Immature natural killer cell (primary cell): ENCODE measurements around the gene SLC25A22. TPM values are rescaled to one million over a fixed set of nuclear protein-coding genes. Genes with fewer than 3 reads are reported as not detected.

Experiments
- DNase-seq, 3 donors: peaks; one replicate each; pipeline ENCODE4 v3.0.0; 2022; ENCODE audit warnings: mixed read lengths in 1 of 3
- H3K27ac Mint-ChIP-seq, 6 donors: one replicate each; pipeline ENCODE4 v1.8.0; 2020; ENCODE audit warnings: mixed read lengths in 6 of 6, mild to moderate bottlenecking in 5 of 6, inconsistent platforms in 4 of 6, moderate library complexity in 3 of 6
- H3K27me3 Mint-ChIP-seq, 3 donors: one replicate each; pipeline ENCODE4 v1.8.0; 2020 to 2021; ENCODE audit warnings: low read depth in 3 of 3, mild to moderate bottlenecking in 3 of 3, mixed read lengths in 3 of 3, moderate library complexity in 3 of 3, inconsistent platforms in 1 of 3
- H3K36me3 Mint-ChIP-seq, 3 donors: one replicate each; pipeline ENCODE4 v1.8.0; 2020; ENCODE audit warnings: mixed read lengths in 3 of 3, inconsistent platforms in 2 of 3, mild to moderate bottlenecking in 2 of 3
- H3K4me1 Mint-ChIP-seq, 2 donors: one replicate each; pipeline ENCODE4 v1.8.0; 2020; ENCODE audit warnings: inconsistent platforms in 2 of 2, mild to moderate bottlenecking in 2 of 2, mixed read lengths in 2 of 2, moderate library complexity in 1 of 2
- H3K4me3 Mint-ChIP-seq, 5 donors: one replicate each; pipeline ENCODE4 v1.8.0; 2020; ENCODE audit warnings: mild to moderate bottlenecking in 5 of 5, mixed read lengths in 5 of 5, inconsistent platforms in 3 of 5, moderate library complexity in 3 of 5
- H3K9me3 Mint-ChIP-seq, 6 donors: one replicate each; pipeline ENCODE4 v1.8.0; 2020; ENCODE audit warnings: mild to moderate bottlenecking in 6 of 6, mixed read lengths in 6 of 6, inconsistent platforms in 4 of 6, moderate library complexity in 3 of 6
- polyA plus RNA-seq, 3 donors: library from polyadenylated mRNA; unstranded; fragments of 300-500 nt; fragmentation: Illumina TruSeq; gene quantifications; one replicate each; pipeline ENCODE4 v1.2.3, GENCODE V29; 2021

Gene SLC25A22
- polyA plus RNA-seq, 3 donors from 2014 or later = 5.2 to 14.9 (median 7.7) TPM

DNA sequence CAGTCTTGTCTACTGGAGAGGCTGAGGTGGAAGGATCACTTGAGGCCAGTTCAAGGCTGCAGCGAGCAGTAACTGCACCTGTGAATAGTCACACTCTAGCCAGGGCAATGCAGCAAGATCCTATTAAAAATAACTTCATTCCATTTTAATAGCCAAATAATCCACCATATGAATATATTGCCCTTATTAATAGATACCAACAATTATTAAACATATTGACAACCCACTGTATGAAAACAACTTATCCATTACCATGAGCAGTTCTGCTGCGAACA, 31.2 kb downstream of the SLC25A22 start:
- Mint-ChIP-seq H3K27ac (no peak overlapping the region), H3K4me1 (no peaks in the 10 kb centered on the region), H3K9me3 (no peaks in the 10 kb centered on the region), H3K36me3 (no peaks in the 10 kb centered on the region), H3K4me3 (no peak overlapping the region), H3K27me3 (peaks cover 0 to 2% (median 0%) of the 10 kb centered on the region in 3 donors)
- no peak for DNase-seq

- Mint-ChIP-seq H3K4me1 (no peaks in the 10 kb centered on the region), H3K27me3 (peaks cover 0 to 2% (median 0%) of the 10 kb centered on the region in 3 donors), H3K36me3 (no peaks in the 10 kb centered on the region), H3K27ac (no peak overlapping the region), H3K4me3 (no peak overlapping the region), H3K9me3 (no peaks in the 10 kb centered on the region)
- no peak for DNase-seq
Measured at GRCh38 chr11:766106-766935, 31.8 kb downstream of the SLC25A22 start.

GRCh38 chr11:765802-766091, 32.3 kb downstream of the SLC25A22 start:
- DNase-seq = no peak
- H3K4me1 Mint-ChIP-seq = no peaks in the 10 kb centered on the region
- no peak overlapping the region for H3K4me3 Mint-ChIP-seq
- H3K9me3 Mint-ChIP-seq = no peaks in the 10 kb centered on the region
- H3K36me3 Mint-ChIP-seq = no peaks in the 10 kb centered on the region
- H3K27ac Mint-ChIP-seq = no peak overlapping the region
- peaks cover 0 to 2% (median 0%) of the 10 kb centered on the region in 3 donors for H3K27me3 Mint-ChIP-seq

- Mint-ChIP-seq H3K4me3 (no peak overlapping the region), H3K9me3 (no peaks in the 10 kb centered on the region), H3K4me1 (no peaks in the 10 kb centered on the region), H3K36me3 (peaks cover 0 to under 1% (median 0%) of the 10 kb centered on the region in 3 donors), H3K27ac (peak overlapping the region in 1 of 6 donors; percentile 58), H3K27me3 (peaks cover 0 to 2% (median 0%) of the 10 kb centered on the region in 3 donors)
- peak; percentile 45 to 56 (median 47) for DNase-seq
Measured at GRCh38 chr11:765025-765801, 32.9 kb downstream of the SLC25A22 start.

DNA sequence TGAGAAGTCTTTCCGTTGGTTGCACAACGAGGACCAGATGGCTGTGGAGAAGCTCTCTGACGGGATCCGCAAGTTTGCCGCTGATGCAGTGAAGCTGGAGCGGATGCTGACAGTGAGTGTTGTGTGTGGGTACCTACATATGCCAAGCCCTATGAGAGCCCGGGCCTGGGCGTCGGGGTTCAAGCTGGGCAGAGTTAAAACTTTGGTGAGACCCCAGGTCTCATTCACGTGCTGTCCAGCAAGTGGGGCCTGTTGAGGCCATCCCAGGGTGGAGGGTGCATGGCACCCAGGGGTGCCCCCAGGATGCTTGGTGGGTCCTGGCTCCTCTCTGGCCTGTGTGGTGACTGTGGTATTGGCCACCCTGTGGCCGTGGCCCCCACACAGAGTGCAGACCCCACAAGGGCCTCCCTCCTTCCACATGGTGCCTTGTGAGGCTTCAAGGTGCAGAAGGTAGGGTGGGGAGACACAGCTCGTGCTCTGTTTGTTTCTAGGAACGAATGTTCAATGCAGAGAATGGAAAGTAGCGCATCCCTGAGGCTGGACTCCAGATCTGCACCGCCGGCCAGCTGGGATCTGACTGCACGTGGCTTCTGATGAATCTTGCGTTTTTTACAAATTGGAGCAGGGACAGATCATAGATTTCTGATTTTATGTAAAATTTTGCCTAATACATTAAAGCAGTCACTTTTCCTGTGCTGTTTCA, 33.6 kb downstream of the SLC25A22 start:
- H3K27ac Mint-ChIP-seq = no peak overlapping the region

DNA sequence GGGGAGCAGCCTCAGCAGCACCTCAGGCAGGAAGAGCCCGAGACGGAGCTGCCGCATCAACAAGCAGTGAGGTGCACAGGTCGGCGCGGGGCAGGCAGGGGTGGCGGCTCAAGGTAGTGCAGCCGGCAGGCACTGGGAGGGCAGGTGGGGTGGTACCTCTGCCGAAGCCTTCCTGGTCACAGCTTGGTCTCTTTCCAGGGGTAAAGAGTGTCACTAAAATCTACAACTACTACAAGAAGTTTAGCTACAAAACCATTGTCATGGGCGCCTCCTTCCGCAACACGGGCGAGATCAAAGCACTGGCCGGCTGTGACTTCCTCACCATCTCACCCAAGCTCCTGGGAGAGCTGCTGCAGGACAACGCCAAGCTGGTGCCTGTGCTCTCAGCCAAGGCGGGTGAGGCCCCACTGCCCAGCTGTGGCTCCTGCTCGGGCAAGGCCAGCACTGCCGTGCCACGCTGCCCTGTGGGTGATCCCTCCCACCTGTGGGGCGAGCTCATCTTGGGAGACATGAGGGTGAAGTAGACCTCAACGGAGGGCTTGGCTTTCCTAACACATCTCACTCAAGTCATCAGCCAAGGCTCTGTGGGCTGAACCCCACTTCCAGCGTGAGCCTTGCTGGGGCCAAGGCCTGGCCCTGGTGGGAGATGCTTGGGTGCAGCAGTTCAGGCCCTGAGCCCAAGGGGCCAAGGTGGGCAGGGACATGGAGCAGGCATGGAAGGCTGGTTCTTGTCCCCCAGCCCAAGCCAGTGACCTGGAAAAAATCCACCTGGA, 34.3 kb downstream of the SLC25A22 start:
- Mint-ChIP-seq H3K27ac (no peak overlapping the region), H3K36me3 (peaks cover 0 to 6% (median 0%) of the 10 kb centered on the region in 3 donors), H3K27me3 (peaks cover 0 to 2% (median 0%) of the 10 kb centered on the region in 3 donors), H3K4me3 (no peak overlapping the region), H3K9me3 (no peaks in the 10 kb centered on the region), H3K4me1 (no peaks in the 10 kb centered on the region)
- DNase-seq = no peak

More for the DNA sequence above, 33.6 kb downstream of the SLC25A22 start:
- H3K9me3 Mint-ChIP-seq = no peaks in the 10 kb centered on the region
- H3K36me3 Mint-ChIP-seq = peaks cover 0 to 6% (median 0%) of the 10 kb centered on the region in 3 donors
- H3K27me3 Mint-ChIP-seq = peaks cover 0 to 2% (median 0%) of the 10 kb centered on the region in 3 donors
- no peak overlapping the region for H3K4me3 Mint-ChIP-seq
- DNase-seq = no peak
- no peaks in the 10 kb centered on the region for H3K4me1 Mint-ChIP-seq

- H3K9me3 Mint-ChIP-seq = no peaks in the 10 kb centered on the region
- peaks cover 0 to under 1% (median 0%) of the 10 kb centered on the region in 3 donors for H3K27me3 Mint-ChIP-seq
- H3K36me3 Mint-ChIP-seq = peaks cover 0 to 6% (median 0%) of the 10 kb centered on the region in 3 donors
- no peaks in the 10 kb centered on the region for H3K4me1 Mint-ChIP-seq
- H3K27ac Mint-ChIP-seq = no peak overlapping the region
- no peak overlapping the region for H3K4me3 Mint-ChIP-seq
- DNase-seq = no peak
Measured at GRCh38 chr11:763073-763463, 35.0 kb downstream of the SLC25A22 start.

GRCh38 chr11:762421-763072, 35.5 kb downstream of the SLC25A22 start:
- peak in 1 of 3 donors; percentile 5 for DNase-seq

DNA sequence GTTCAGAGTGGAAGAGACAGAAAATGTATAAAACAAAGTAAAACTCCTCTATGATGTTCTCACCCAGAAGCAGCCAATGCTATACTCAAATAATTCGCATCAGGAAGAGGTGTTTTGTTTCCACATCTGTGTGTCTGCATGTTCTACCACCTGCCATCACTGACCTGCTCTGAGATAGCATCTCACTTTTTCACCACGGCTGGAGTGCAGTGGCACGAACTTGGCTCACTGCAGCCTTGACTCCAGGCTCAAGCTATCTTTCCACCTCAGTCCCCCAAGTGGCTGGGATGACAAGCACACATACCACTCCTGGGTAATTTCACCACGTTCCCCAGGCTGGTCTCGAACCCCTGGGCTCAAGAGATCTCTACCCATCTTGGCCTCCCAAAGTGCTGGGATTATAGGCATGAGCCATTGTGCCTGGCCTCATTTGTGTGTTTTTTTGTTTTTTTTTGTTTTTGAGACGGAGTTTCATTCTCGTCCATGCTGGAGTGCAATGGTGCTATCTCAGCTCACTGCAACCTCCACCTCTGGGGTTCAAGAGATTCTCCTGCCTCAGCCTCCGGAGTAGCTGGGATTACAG, 36.5 kb downstream of the SLC25A22 start:
- no peaks in the 10 kb centered on the region for H3K4me1 Mint-ChIP-seq
- H3K36me3 Mint-ChIP-seq = peaks cover 0 to 10% (median 3%) of the 10 kb centered on the region in 3 donors
- no peaks in the 10 kb centered on the region for H3K27me3 Mint-ChIP-seq
- H3K9me3 Mint-ChIP-seq = no peaks in the 10 kb centered on the region
- no peak overlapping the region for H3K27ac Mint-ChIP-seq
- H3K4me3 Mint-ChIP-seq = no peak overlapping the region
- no peak for DNase-seq

More at GRCh38 chr11:762421-763072, 35.5 kb downstream of the SLC25A22 start:
- no peaks in the 10 kb centered on the region for H3K4me1 Mint-ChIP-seq
- peaks cover 0 to 6% (median 2%) of the 10 kb centered on the region in 3 donors for H3K36me3 Mint-ChIP-seq
- H3K4me3 Mint-ChIP-seq = no peak overlapping the region
- H3K27ac Mint-ChIP-seq = peak overlapping the region in 1 of 6 donors; percentile 75
- H3K9me3 Mint-ChIP-seq = no peaks in the 10 kb centered on the region
- no peaks in the 10 kb centered on the region for H3K27me3 Mint-ChIP-seq

DNA sequence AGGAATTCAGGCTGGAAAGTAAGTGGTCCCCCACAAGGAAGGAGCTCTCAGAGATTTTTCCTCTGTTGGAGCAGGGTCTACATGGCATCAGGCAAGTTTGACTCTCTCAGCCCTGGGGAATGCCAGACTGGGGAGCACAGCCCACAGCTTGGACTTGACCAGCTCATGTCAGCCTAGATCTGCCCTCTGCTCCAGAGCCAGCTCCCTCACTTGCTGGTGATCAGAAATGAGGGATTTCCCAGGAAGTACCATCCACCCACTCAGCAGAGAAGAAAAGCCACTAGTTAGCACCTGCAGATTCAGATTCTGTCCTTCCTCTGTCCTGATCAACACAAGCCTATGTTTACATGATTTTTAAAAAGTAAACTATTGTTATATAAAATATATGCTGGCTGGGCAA, 37.8 kb downstream of the SLC25A22 start:
- Mint-ChIP-seq H3K4me3 (no peak overlapping the region), H3K36me3 (peaks cover 0 to 14% (median 3%) of the 10 kb centered on the region in 3 donors), H3K27ac (no peak overlapping the region), H3K9me3 (no peaks in the 10 kb centered on the region), H3K4me1 (no peaks in the 10 kb centered on the region), H3K27me3 (no peaks in the 10 kb centered on the region)
- DNase-seq = no peak

- H3K27me3 Mint-ChIP-seq = peaks cover 0 to 2% (median 0%) of the 10 kb centered on the region in 3 donors
- peak overlapping the region in 3 of 5 donors; percentile 13 to 54 (median 16) for H3K4me3 Mint-ChIP-seq
- peaks cover 17 to 23% of the 10 kb centered on the region in 2 donors for H3K4me1 Mint-ChIP-seq
- H3K9me3 Mint-ChIP-seq = no peaks in the 10 kb centered on the region
- DNase-seq = no peak
- H3K36me3 Mint-ChIP-seq = no peaks in the 10 kb centered on the region
- no peak overlapping the region for H3K27ac Mint-ChIP-seq
Measured at GRCh38 chr11:749731-750130, 48.4 kb downstream of the SLC25A22 start.

DNA sequence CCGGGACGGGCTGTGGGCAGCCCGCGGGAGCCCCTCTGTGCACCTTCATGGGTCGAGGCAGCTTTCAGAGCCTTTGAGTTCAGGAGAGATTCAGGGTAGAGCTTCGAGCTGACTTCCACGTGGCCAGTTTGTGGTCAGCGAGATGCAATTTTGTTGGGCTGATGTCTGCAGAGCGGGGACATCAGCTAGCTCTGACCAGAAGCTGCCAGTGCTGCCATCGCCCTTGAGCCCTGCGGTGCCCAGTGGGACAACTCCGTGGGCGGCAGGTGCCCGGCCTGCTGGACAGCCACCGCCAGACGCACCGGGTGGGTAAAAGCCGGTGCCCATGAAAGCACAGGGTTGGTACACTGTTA, 50.1 kb downstream of the SLC25A22 start:
- Mint-ChIP-seq H3K27me3 (peaks cover 0 to 3% (median 0%) of the 10 kb centered on the region in 3 donors), H3K4me1 (peaks cover 17 to 23% of the 10 kb centered on the region in 2 donors), H3K9me3 (no peaks in the 10 kb centered on the region), H3K4me3 (peak overlapping the region; percentile 76 to 83 (median 80)), H3K36me3 (no peaks in the 10 kb centered on the region), H3K27ac (peak overlapping the region in 1 of 6 donors; percentile 26)
- no peak for DNase-seq
